GM23248 (cell line): ENCODE measurements around the gene YEATS2. TPM values are rescaled to one million over a fixed set of nuclear protein-coding genes. Genes with fewer than 3 reads are reported as not detected.

Experiments
- DNase-seq: peaks from one replicate; pipeline ENCODE4 v3.0.0-alpha.2; 2015
- H2AFZ ChIP-seq: fragments of 200-600 bp; sonication (generic); 2 replicates; pipeline ENCODE4 v1.6.1; 2016; ENCODE audit warnings: antibody characterized with exemption
- H3F3A ChIP-seq: fragments of 200-600 bp; sonication (generic); 2 replicates; pipeline ENCODE4 v1.6.1; 2016; ENCODE audit warnings: mild to moderate bottlenecking, antibody characterized with exemption, mixed run types; ENCODE audit not compliant: insufficient read depth
- H3K27ac ChIP-seq: fragments of 200-600 bp; sonication (generic); 2 replicates; pipeline ENCODE4 v1.5.1; 2016; ENCODE audit warnings: mild to moderate bottlenecking
- H3K27me3 ChIP-seq: fragments of 200-600 bp; sonication (generic); replicated peaks from 2 replicates; pipeline ENCODE4 v1.6.1; 2016; ENCODE audit warnings: mild to moderate bottlenecking; ENCODE audit not compliant: insufficient read depth
- H3K36me3 ChIP-seq: fragments of 200-600 bp; sonication (generic); 2 replicates; pipeline ENCODE4 v1.6.1; 2016; ENCODE audit warnings: low read depth, mild to moderate bottlenecking
- H3K4me1 ChIP-seq: fragments of 200-600 bp; sonication (generic); 2 replicates; pipeline ENCODE4 v1.6.1; 2016; ENCODE audit warnings: mild to moderate bottlenecking; ENCODE audit not compliant: insufficient read depth
- H3K4me2 ChIP-seq: fragments of 200-600 bp; sonication (generic); one replicate; pipeline ENCODE4 v1.6.1; 2016; ENCODE audit warnings: mild to moderate bottlenecking; ENCODE audit not compliant: unreplicated experiment
- H3K4me3 ChIP-seq: fragments of 200-600 bp; sonication (generic); 2 replicates; pipeline ENCODE4 v1.5.1; 2016; ENCODE audit warnings: mild to moderate bottlenecking
- H3K79me2 ChIP-seq: fragments of 200-600 bp; sonication (generic); 2 replicates; pipeline ENCODE4 v1.6.1; 2016; ENCODE audit warnings: mild to moderate bottlenecking; ENCODE audit not compliant: insufficient read depth
- H3K9ac ChIP-seq: fragments of 200-600 bp; sonication (generic); 2 replicates; pipeline ENCODE4 v1.6.1; 2016; ENCODE audit warnings: mild to moderate bottlenecking
- H3K9me2 ChIP-seq: fragments of 200-600 bp; sonication (generic); 2 replicates; pipeline ENCODE4 v1.6.1; 2016; ENCODE audit warnings: mixed run types, mild to moderate bottlenecking, moderate library complexity; ENCODE audit not compliant: insufficient read depth
- H3K9me3 ChIP-seq: fragments of 200-600 bp; sonication (generic); one replicate; pipeline ENCODE4 v1.6.1; 2017; ENCODE audit warnings: low read depth
- H4K20me1 ChIP-seq: fragments of 200-600 bp; sonication (generic); 2 replicates; pipeline ENCODE4 v1.6.0; 2016; ENCODE audit not compliant: insufficient read depth
- EZH2 ChIP-seq: fragments of 200-600 bp; sonication (generic); IDR thresholded peaks from 2 replicates; pipeline ENCODE4 v1.6.1; 2018; ENCODE audit warnings: antibody characterized with exemption, mild to moderate bottlenecking; ENCODE audit not compliant: insufficient read depth, poor library complexity, severe bottlenecking
- EZH2phosphoT487 ChIP-seq: fragments of 200-600 bp; sonication (generic); IDR thresholded peaks from 2 replicates; pipeline ENCODE4 v1.6.1; 2018; ENCODE audit warnings: antibody characterized with exemption, moderate library complexity, mild to moderate bottlenecking, low read depth; ENCODE audit not compliant: insufficient read depth
- WGBS, 2 experiments: methylation state at CpG; one replicate each; pipeline ENCODE4 v1.1.6; 2015 to 2017; ENCODE audit warnings: low lambda C conversion rate in 2 of 2, low coverage in 1 of 2; ENCODE audit errors: missing lambda C conversion rate in 2 of 2; 5-methylcytosine and 5-hydroxymethylcytosine counted together
- in situ Hi-C: fragments of 300-500 bp; cut with MboI; formaldehyde crosslinking; loops from 2 replicates; pipeline ENCODE4 v1.15.0; 2020
- polyA plus RNA-seq: library from polyadenylated mRNA; unstranded; fragments of >200 nt; fragmentation: Nextera tagmentation; extraction: Ambion mirVana; gene quantifications from 2 replicates; pipeline ENCODE4 v1.2.1, GENCODE V29; 2016
- total RNA-seq: library from RNA; depleted of rRNA; stranded (reverse); fragments of >200 nt; shearing (Covaris generic); gene quantifications from 2 replicates; pipeline ENCODE4 v1.2.3, GENCODE V29; 2014

The YEATS2 gene
- total and polyA plus RNA-seq, 2 experiments from 2014 or later: 14.0 to 34.7 TPM

- Histone ChIP-seq H3K4me1 (peaks cover 9% of the 10 kb centered on the region), H3K27me3 (no peaks in the 10 kb centered on the region), H3K36me3 (peaks cover 28% of the 10 kb centered on the region), H3K9me3 (no peaks in the 10 kb centered on the region), H4K20me1 (no peaks in the 10 kb centered on the region), H3K9me2 (no peaks in the 10 kb centered on the region), H3K9ac (no peak overlapping the region), H3K4me2 (no peak overlapping the region), H3K79me2 (no peaks in the 10 kb centered on the region), H2AFZ (no peak overlapping the region), H3K4me3 (no peak overlapping the region), H3K27ac (no peak overlapping the region), H3F3A (peaks cover 11% of the 10 kb centered on the region)
- DNase-seq: no peak
- in situ Hi-C loops: loop anchor here (10.0 kb wide), 1 partner anchor 291 kb away; no protein-coding TSS in a partner anchor
- TF ChIP-seq EZH2: no peak
- TF ChIP-seq EZH2phosphoT487: no peak
Measured at GRCh38 chr3:183766107-183766506, 68.5 kb downstream of the YEATS2 start.

- Histone ChIP-seq H3K4me1 (peaks cover 9% of the 10 kb centered on the region), H4K20me1 (no peaks in the 10 kb centered on the region), H2AFZ (no peak overlapping the region), H3K36me3 (peaks cover 19% of the 10 kb centered on the region), H3K79me2 (no peaks in the 10 kb centered on the region), H3K9me3 (no peaks in the 10 kb centered on the region), H3K27me3 (no peaks in the 10 kb centered on the region), H3K9me2 (no peaks in the 10 kb centered on the region), H3F3A (peaks cover 11% of the 10 kb centered on the region), H3K27ac (no peak overlapping the region), H3K9ac (no peak overlapping the region), H3K4me2 (no peak overlapping the region), H3K4me3 (no peak overlapping the region)
- 70 to 77% methylated on average over 9 of the region's 9 CpGs for WGBS, 2 experiments
- TF ChIP-seq EZH2: no peak
- TF ChIP-seq EZH2phosphoT487: no peak
- peak; percentile 85 for DNase-seq
- in situ Hi-C loops: loop anchor here (10.0 kb wide), 1 partner anchor 292 kb away; no protein-coding TSS in a partner anchor
Measured at GRCh38 chr3:183766745-183767606, 69.4 kb downstream of the YEATS2 start.

GRCh38 chr3:183768114-183768513 lies 70.5 kb downstream of the YEATS2 start:
- in situ Hi-C loops: loop anchor here (10.0 kb wide), 1 partner anchor 293 kb away; no protein-coding TSS in a partner anchor
- WGBS, 2 experiments: 88 to 94% methylated on average over 8 of the region's 8 CpGs
- peaks cover 14% of the 10 kb centered on the region for H3K36me3 ChIP-seq

GRCh38 chr3:183769453-183769852 lies 71.9 kb downstream of the YEATS2 start:
- Histone ChIP-seq H3F3A (peaks cover 23% of the 10 kb centered on the region), H3K4me1 (peaks cover 20% of the 10 kb centered on the region), H3K9ac (no peak overlapping the region), H3K4me2 (no peak overlapping the region), H3K36me3 (peaks cover 13% of the 10 kb centered on the region), H2AFZ (no peak overlapping the region), H3K4me3 (no peak overlapping the region), H3K27ac (no peak overlapping the region), H3K9me2 (no peaks in the 10 kb centered on the region), H3K9me3 (no peaks in the 10 kb centered on the region), H4K20me1 (no peaks in the 10 kb centered on the region), H3K79me2 (0 out of 2 replicates have a peak, but pooled peaks cover 4% of the 10 kb centered on the region), H3K27me3 (no peaks in the 10 kb centered on the region)
- WGBS, 2 experiments: 98% methylated on average over 9 of the region's 9 CpGs
- no peak for TF ChIP-seq EZH2phosphoT487
- TF ChIP-seq EZH2: no peak
- in situ Hi-C loops: loop anchor here (10.0 kb wide), 1 partner anchor 295 kb away; no protein-coding TSS in a partner anchor
- DNase-seq: no peak

More at GRCh38 chr3:183768114-183768513, 70.5 kb downstream of the YEATS2 start:
- no peak for DNase-seq
- Histone ChIP-seq H3K27ac (no peak overlapping the region), H3K79me2 (0 out of 2 replicates have a peak, but pooled peaks cover 4% of the 10 kb centered on the region), H3K9me3 (no peaks in the 10 kb centered on the region), H3K9ac (no peak overlapping the region), H4K20me1 (no peaks in the 10 kb centered on the region), H3K9me2 (no peaks in the 10 kb centered on the region), H3K4me1 (peaks cover 9% of the 10 kb centered on the region), H3K27me3 (no peaks in the 10 kb centered on the region), H3K4me2 (no peak overlapping the region), H3K4me3 (no peak overlapping the region), H3F3A (peaks cover 14% of the 10 kb centered on the region), H2AFZ (no peak overlapping the region)
- no peak for TF ChIP-seq EZH2phosphoT487
- TF ChIP-seq EZH2: no peak
